GM20000 (cell line): ENCODE data around the gene CSNK2A3.

ENCODE experiments used
- DNase-seq: peaks from one replicate; pipeline ENCODE4 v3.0.0; 2012; ENCODE audit warnings: low spot score
- CTCF ChIP-seq: IDR thresholded peaks from 2 replicates; pipeline ENCODE4 v1.5.1; 2012; ENCODE audit warnings: mild to moderate bottlenecking, control low read depth; ENCODE audit errors: extremely low read depth, missing control alignments

CSNK2A3 gene

GRCh38 chr11:11318961-11319360, 34.1 kb downstream of the CSNK2A3 start:
- TF ChIP-seq CTCF: no peak
- no peak for DNase-seq

DNA sequence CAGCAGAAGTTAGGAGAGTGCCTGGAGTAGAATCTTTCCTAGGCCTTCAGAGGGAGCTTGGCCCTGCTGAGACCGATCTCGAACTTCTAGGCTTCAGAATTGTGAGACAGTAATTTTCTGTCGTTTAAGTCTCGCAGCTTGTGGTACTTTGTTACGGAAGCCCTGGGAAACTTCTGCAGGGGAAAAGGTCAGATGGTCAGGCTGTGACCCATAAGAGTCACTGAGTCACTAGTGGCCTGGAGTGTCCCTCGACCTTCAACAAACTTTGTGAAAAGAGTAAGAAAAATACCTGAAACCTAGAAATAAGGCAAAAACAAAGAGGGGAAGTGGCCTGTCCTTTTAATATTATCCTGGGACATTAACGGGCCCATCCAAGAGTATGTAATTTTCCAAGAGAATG, 34.6 kb downstream of the CSNK2A3 start:
- no peak for TF ChIP-seq CTCF
- DNase-seq: no peak

- no peak for DNase-seq
- TF ChIP-seq CTCF: no peak
These were observed 36.3 kb downstream of the CSNK2A3 start for GRCh38 chr11:11316651-11317230.

GRCh38 chr11:11313902-11314692, 39.0 kb downstream of the CSNK2A3 start:
- DNase-seq: no peak
- no peak for TF ChIP-seq CTCF

DNA sequence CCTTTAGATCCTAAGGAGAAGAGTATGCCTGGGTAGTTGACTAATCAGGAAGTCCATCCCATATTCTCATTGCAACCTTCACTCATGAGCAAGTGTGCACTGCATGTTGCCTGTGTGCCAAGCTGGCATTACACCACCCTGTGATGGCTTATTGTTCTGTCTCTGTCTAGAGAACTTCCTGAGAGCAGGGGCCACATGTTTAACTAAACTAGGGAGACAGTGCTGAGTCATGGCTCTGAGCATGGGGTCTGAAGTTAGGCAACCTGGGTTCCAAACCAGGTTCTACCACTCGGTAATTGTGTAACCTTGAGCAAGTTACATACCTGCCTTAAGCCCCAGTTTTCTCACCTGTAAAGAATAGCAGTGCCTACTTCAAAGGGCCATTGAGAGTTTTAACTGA, 39.6 kb downstream of the CSNK2A3 start:
- no peak for DNase-seq
- no peak for TF ChIP-seq CTCF

GRCh38 chr11:11312738-11313137, 40.3 kb downstream of the CSNK2A3 start:
- TF ChIP-seq CTCF: no peak
- DNase-seq: no peak

DNA sequence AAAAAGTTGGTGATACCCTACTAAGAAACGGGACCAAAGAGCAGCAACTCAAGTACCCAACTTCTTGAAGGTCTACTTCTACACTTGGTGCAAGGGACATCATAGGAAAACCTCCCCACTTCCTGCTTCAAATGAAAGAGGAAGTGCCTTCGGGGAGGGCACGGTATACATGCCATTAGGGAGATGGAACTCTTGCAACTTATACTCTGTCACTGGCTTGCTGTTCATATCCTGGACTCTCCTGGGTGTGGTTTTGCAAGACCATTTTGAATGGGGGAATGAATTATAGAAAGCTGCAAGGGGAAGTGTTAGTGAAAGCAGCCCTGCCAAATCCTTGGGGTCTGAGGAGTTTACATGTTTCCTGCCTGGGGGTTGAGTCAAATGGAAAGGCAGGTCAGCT, 41.9 kb downstream of the CSNK2A3 start:
- DNase-seq: no peak
- TF ChIP-seq CTCF: no peak
